ENCODE results near the gene CCDC18.
"Not testable (repeated sequence)": the region's sequence is repeated elsewhere in the genome, so short reads cannot be mapped to it uniquely, and the experiment has no call there.

The CCDC18 gene

DNA sequence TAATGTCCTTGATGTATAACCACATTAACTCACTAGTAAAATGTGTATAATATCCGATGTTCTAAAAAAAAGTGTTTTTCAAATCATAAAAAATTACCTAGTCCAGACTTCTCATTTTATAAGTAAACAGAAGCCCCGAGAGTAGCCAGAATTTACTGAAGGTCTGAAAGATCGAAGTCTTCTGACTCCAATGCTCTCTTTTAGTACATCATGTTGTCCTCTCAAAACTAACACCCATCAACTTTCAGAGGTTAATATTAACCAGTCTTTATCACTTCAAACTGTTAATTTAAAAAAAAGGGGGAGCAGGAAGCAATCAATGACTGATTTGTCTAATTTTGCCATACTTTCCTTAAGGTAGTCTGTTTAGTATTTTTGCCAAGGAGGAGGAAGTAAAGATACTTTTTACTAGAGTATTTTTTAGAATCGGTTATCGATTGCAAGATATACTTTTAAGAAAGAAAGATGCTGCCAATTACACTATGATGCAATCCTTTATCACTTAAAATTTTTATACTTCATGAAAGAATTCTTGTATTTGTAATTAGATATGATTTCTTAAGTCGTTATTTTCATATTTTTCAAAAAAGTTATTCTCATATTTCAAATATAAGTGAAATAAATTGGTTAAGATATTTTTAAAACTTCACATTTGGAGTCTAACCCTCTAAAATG lies 25.5 kb downstream of the CCDC18 start:
- no peaks in the 10 kb centered on the region for H3K4me1 ChIP-seq (ENCODE audit: control insufficient read depth, insufficient read depth, low read length)
- H3K4me2 ChIP-seq (ENCODE audit: low read length): no peak overlapping the region
- H3K9me3 ChIP-seq (replicated peaks; ENCODE audit: low read length): no peaks in the 10 kb centered on the region
- no peak overlapping the region for H3K9ac ChIP-seq (ENCODE audit: low read depth, low read length)
- H3K4me3 ChIP-seq (ENCODE audit: low read length): no peak overlapping the region
- no peaks in the 10 kb centered on the region for H3K27me3 ChIP-seq (ENCODE audit: control insufficient read depth, insufficient read depth, low read length)
- peaks cover 10% of the 10 kb centered on the region for H3K36me3 ChIP-seq (ENCODE audit: insufficient read depth, low read length)

DNA sequence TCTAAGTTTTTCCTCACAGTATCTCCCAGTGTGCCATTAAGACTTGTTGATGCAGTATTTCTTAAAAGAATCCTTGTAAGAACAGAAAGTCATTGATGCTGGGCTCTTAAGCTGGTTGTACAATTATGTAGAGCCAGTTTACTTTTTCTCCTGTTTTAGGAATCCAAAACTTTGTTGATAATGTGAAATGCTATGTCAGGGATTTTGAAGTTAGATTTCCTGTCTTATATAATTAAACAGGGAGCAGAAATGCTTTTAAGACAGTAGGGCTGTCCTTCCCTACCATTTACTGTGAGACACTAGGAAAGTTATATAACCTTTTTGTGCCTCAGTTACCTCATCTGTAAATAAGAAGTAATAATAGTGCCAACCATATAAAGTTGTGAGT lies 26.0 kb downstream of the CCDC18 start:
- H3K4me3 ChIP-seq (ENCODE audit: low read length): no peak overlapping the region
- H3K9ac ChIP-seq (ENCODE audit: low read depth, low read length): no peak overlapping the region
- H3K4me1 ChIP-seq (ENCODE audit: control insufficient read depth, insufficient read depth, low read length): no peaks in the 10 kb centered on the region
- H3K4me2 ChIP-seq (ENCODE audit: low read length): no peak overlapping the region
- H3K27me3 ChIP-seq (ENCODE audit: control insufficient read depth, insufficient read depth, low read length): no peaks in the 10 kb centered on the region
- no peaks in the 10 kb centered on the region for H3K9me3 ChIP-seq (replicated peaks; ENCODE audit: low read length)
- H3K36me3 ChIP-seq (ENCODE audit: insufficient read depth, low read length): peaks cover 10% of the 10 kb centered on the region

DNA sequence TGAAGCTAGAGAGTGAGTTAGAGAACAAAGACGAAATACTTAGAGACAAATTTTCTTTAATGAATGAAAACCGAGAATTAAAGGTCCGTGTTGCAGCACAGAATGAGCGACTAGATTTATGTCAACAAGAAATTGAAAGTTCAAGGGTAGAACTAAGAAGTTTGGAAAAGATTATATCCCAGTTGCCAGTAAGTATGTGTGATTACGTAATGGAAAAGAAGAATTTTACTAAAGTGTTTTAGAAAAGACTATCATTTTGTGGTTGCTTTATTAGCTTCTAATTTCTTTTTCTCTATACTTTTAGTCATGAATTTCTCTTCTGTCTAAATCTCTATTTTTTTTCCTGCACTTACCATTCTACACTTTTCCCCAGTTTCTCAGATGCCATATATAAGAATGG lies 26.7 kb downstream of the CCDC18 start:
- H3K4me3 ChIP-seq (ENCODE audit: low read length): no peak overlapping the region
- H3K9me3 ChIP-seq (replicated peaks; ENCODE audit: low read length): no peaks in the 10 kb centered on the region

DNA sequence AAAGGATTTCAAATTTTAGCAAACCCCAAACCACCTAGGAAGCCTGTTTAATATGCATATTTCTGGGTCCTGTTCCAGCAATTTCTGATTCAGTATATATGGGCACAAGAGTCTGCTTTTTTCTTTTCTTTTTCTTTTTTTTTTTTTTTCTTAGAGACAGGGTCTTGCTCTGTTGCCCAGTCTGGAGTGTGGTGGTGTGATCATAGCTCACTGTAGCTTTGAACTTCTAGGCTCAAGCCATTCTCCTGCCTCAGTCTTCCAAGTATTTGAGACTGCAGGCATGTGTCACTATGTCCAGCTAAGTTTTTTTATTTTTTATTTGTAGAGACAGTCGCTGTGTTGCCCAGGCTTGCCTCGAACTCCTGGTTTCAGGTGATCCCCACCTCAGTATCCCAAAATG lies 34.8 kb downstream of the CCDC18 start:
- no peak overlapping the region for H3K4me2 ChIP-seq (ENCODE audit: low read length)
- H3K36me3 ChIP-seq (ENCODE audit: insufficient read depth, low read length): peaks cover 27% of the 10 kb centered on the region
- H3K9me3 ChIP-seq (replicated peaks; ENCODE audit: low read length): no peaks in the 10 kb centered on the region
- no peak overlapping the region for H3K4me3 ChIP-seq (ENCODE audit: low read length)
- no peaks in the 10 kb centered on the region for H3K4me1 ChIP-seq (ENCODE audit: control insufficient read depth, insufficient read depth, low read length)
- H3K9ac ChIP-seq (ENCODE audit: low read depth, low read length): no peak overlapping the region
- no peaks in the 10 kb centered on the region for H3K27me3 ChIP-seq (ENCODE audit: control insufficient read depth, insufficient read depth, low read length)

More for the DNA sequence above, 26.7 kb downstream of the CCDC18 start:
- H3K4me2 ChIP-seq (ENCODE audit: low read length): no peak overlapping the region
- no peak overlapping the region for H3K9ac ChIP-seq (ENCODE audit: low read depth, low read length)
- no peaks in the 10 kb centered on the region for H3K4me1 ChIP-seq (ENCODE audit: control insufficient read depth, insufficient read depth, low read length)
- peaks cover 10% of the 10 kb centered on the region for H3K36me3 ChIP-seq (ENCODE audit: insufficient read depth, low read length)
- H3K27me3 ChIP-seq (ENCODE audit: control insufficient read depth, insufficient read depth, low read length): no peaks in the 10 kb centered on the region

DNA sequence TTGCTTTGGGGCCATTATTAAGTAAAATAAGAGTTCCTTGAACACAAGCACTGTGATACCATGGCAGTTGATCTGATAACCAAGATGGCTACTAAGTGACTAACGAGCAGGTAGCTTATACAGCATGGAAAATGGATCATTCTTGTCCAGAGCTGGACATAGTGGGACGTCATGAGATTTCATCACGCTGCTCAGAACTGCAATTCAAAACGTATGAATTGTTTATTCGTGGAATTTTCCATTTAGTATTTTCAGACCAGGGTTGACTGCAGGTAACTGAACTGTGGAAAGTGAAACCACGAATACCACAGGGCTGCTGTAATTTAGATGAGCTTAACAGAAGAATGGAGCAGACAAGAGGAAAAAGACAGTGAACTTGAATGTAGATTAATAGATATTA lies 38.9 kb downstream of the CCDC18 start:
- Histone ChIP-seq H3K4me3 (ENCODE audit: low read length) (no peak overlapping the region), H3K27me3 (ENCODE audit: control insufficient read depth, insufficient read depth, low read length) (no peaks in the 10 kb centered on the region), H3K4me2 (ENCODE audit: low read length) (no peak overlapping the region), H3K9me3 (replicated peaks; ENCODE audit: low read length) (no peaks in the 10 kb centered on the region), H3K36me3 (ENCODE audit: insufficient read depth, low read length) (peaks cover 33% of the 10 kb centered on the region), H3K4me1 (ENCODE audit: control insufficient read depth, insufficient read depth, low read length) (no peaks in the 10 kb centered on the region), H3K9ac (ENCODE audit: low read depth, low read length) (no peak overlapping the region)

DNA sequence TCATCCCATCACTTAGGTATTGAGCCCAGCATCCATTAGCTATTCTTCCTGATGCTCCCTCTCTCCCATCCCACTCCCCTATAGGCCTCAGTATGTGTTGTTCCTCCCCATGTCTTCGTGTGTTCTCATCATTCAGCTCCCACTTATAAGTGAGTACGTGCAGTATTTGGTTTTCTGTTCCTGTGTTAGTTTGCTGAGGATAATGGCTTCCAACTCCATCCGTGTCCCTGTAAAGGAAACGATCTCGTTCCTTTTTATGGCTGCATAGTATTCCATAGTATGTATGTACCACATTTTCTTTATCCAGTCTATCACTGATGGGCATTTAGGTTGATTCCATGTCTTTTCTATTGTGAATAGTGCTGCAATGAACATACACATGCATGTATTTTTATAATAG lies 40.2 kb downstream of the CCDC18 start:
- H3K4me1 ChIP-seq (ENCODE audit: control insufficient read depth, insufficient read depth, low read length); H3K4me3 ChIP-seq (ENCODE audit: low read length); H3K27me3 ChIP-seq (ENCODE audit: control insufficient read depth, insufficient read depth, low read length); H3K9me3 ChIP-seq (replicated peaks; ENCODE audit: low read length); H3K4me2 ChIP-seq (ENCODE audit: low read length); H3K9ac ChIP-seq (ENCODE audit: low read depth, low read length): not testable (repeated sequence)
- peaks cover 24% of the 10 kb centered on the region for H3K36me3 ChIP-seq (ENCODE audit: insufficient read depth, low read length)

DNA sequence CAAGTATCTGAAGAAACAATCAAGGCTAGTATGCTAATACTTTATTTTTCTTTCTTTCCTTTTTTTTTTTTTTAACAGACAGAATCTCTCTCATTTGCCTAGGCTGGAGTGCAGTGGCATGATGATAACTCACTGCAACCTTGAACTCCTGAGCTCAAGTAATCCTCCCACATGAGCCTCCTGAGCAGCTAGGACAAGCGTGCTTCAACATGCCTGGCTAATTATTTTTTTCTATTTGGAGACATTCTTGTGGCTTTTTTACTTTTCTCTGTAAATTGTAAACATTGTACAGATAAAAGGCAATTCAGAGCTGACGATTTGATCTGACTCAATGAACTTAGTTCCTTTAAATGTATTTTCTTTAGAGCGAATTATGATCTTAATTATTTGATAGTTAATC lies 41.4 kb downstream of the CCDC18 start:
- Histone ChIP-seq H3K9me3 (replicated peaks; ENCODE audit: low read length) (no peaks in the 10 kb centered on the region), H3K4me1 (ENCODE audit: control insufficient read depth, insufficient read depth, low read length) (no peaks in the 10 kb centered on the region), H3K9ac (ENCODE audit: low read depth, low read length) (no peak overlapping the region), H3K4me3 (ENCODE audit: low read length) (no peak overlapping the region), H3K4me2 (ENCODE audit: low read length) (no peak overlapping the region), H3K36me3 (ENCODE audit: insufficient read depth, low read length) (peaks cover 23% of the 10 kb centered on the region), H3K27me3 (ENCODE audit: control insufficient read depth, insufficient read depth, low read length) (no peaks in the 10 kb centered on the region)

DNA sequence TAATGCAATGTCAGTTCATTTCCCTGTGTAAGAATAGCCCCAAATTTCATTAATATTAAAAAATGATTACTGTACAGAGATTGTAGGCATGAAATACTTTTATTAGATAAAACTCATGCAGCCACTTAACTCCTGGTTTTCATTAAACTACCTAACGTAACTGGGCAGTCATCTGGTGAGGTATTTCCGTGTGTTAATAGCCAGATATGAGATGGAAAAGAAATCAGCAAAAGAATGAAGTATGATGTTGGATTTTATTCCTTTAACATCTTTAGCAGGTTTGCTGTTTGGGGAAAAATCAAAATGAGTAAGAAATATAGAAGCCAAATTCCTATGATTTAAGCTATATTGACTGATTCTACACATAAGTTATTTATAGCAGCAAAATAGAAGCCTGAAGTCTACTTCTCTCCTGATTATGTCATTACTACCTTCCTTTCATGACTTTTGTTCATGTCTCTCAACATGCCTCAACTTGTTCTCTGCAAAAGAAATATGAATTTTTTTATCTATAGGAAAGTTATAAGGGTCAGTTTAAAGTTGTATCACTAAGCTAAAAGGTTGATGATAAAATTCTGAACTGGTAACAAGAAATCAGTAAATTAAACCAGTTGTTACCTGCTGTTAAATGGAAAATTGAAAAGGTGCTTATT lies 42.6 kb downstream of the CCDC18 start:
- Histone ChIP-seq H3K9ac (ENCODE audit: low read depth, low read length) (no peak overlapping the region), H3K36me3 (ENCODE audit: insufficient read depth, low read length) (peaks cover 19% of the 10 kb centered on the region), H3K27me3 (ENCODE audit: control insufficient read depth, insufficient read depth, low read length) (no peaks in the 10 kb centered on the region), H3K9me3 (replicated peaks; ENCODE audit: low read length) (no peaks in the 10 kb centered on the region), H3K4me3 (ENCODE audit: low read length) (no peak overlapping the region), H3K4me1 (ENCODE audit: control insufficient read depth, insufficient read depth, low read length) (no peaks in the 10 kb centered on the region), H3K4me2 (ENCODE audit: low read length) (no peak overlapping the region)

DNA sequence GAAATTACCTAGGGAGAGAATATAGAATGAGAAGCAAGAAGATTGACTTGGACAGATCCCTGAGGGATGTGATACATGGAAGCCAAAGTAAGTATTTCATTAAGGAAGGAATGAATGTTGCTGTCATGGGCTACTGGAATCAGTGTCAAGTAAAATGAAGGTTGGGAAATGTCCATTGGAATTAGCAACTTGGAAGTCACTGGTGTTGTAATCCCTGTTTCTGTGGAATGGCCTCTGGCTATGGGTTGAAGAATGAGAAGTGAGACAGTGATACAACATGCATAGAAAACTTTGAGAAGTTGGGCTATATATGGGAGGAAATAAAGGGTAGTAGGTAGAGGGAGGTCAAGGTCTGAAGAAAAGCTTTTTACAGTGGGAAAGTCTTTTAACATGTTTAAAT lies 54.7 kb downstream of the CCDC18 start:
- no peaks in the 10 kb centered on the region for H3K4me1 ChIP-seq (ENCODE audit: control insufficient read depth, insufficient read depth, low read length)
- H3K9ac ChIP-seq (ENCODE audit: low read depth, low read length): no peak overlapping the region
- H3K27me3 ChIP-seq (ENCODE audit: control insufficient read depth, insufficient read depth, low read length): no peaks in the 10 kb centered on the region
- H3K4me2 ChIP-seq (ENCODE audit: low read length): no peak overlapping the region
- H3K9me3 ChIP-seq (replicated peaks; ENCODE audit: low read length): no peaks in the 10 kb centered on the region
- H3K4me3 ChIP-seq (ENCODE audit: low read length): no peak overlapping the region
- H3K36me3 ChIP-seq (ENCODE audit: insufficient read depth, low read length): peaks cover 7% of the 10 kb centered on the region

DNA sequence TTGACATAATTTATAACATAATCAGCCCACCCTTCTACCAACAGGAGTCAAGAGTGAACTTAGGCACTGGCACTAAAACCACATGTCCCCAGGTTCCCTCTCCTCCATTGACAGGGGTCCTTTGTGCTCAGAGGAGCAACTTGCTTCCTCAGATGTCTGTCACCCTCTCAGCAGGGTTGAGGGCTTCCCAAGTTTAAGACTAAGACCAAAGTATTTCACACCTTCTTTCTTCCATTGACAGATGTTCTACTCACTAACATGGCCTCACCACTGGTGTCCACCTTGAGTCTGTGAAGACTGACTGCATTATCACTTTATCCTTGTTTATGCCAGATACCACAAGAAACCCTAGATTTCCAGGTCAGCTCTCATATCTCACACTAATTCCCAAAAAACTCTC lies 56.5 kb downstream of the CCDC18 start:
- Histone ChIP-seq H3K9me3 (replicated peaks; ENCODE audit: low read length) (no peaks in the 10 kb centered on the region), H3K36me3 (ENCODE audit: insufficient read depth, low read length) (peaks cover 13% of the 10 kb centered on the region), H3K4me3 (ENCODE audit: low read length) (no peak overlapping the region), H3K4me1 (ENCODE audit: control insufficient read depth, insufficient read depth, low read length) (no peaks in the 10 kb centered on the region), H3K4me2 (ENCODE audit: low read length) (no peak overlapping the region), H3K9ac (ENCODE audit: low read depth, low read length) (no peak overlapping the region), H3K27me3 (ENCODE audit: control insufficient read depth, insufficient read depth, low read length) (no peaks in the 10 kb centered on the region)

DNA sequence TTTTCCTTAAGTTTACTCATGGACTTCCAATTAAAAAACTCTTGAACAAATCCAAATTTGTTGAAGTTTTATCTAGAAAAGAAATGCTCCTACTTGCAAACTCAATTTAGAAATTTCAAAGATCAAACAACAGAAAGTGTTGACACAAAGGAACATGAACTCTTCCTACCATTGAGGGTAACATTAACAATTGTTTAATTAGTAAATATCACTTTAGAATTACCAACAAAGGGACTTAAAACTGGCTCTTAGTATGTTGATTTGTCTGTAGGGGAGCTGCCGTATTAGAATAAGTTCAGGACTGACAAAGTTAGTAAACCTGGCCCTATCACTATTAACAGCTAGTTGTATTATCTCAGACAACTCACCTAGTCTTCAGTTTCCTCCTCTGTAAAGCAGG lies 57.9 kb downstream of the CCDC18 start:
- Histone ChIP-seq H3K27me3 (ENCODE audit: control insufficient read depth, insufficient read depth, low read length) (no peaks in the 10 kb centered on the region), H3K9ac (ENCODE audit: low read depth, low read length) (no peak overlapping the region), H3K4me3 (ENCODE audit: low read length) (no peak overlapping the region), H3K4me1 (ENCODE audit: control insufficient read depth, insufficient read depth, low read length) (no peaks in the 10 kb centered on the region), H3K36me3 (ENCODE audit: insufficient read depth, low read length) (peaks cover 25% of the 10 kb centered on the region), H3K9me3 (replicated peaks; ENCODE audit: low read length) (no peaks in the 10 kb centered on the region), H3K4me2 (ENCODE audit: low read length) (no peak overlapping the region)

DNA sequence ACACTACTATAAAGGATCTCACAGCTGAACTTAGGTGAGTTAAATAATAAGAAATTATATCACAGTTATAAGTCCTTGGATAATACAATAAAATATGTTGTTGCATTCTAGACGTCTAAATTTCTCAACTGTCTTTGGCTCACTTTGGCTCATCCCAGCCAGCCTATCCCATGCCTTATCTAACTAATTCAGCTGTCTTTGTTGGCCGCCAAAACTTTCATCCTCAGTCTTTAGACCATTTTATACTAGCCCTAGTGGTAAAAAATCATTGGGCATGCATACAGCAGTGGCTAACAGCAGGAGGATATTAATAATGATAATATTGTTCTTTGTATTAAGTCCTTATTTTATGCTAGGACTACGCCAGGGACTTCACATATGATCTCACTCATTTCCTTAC lies 59.3 kb downstream of the CCDC18 start:
- Histone ChIP-seq H3K27me3 (ENCODE audit: control insufficient read depth, insufficient read depth, low read length) (no peaks in the 10 kb centered on the region), H3K9me3 (replicated peaks; ENCODE audit: low read length) (no peaks in the 10 kb centered on the region), H3K4me2 (ENCODE audit: low read length) (no peak overlapping the region), H3K4me1 (ENCODE audit: control insufficient read depth, insufficient read depth, low read length) (no peaks in the 10 kb centered on the region), H3K36me3 (ENCODE audit: insufficient read depth, low read length) (peaks cover 26% of the 10 kb centered on the region), H3K9ac (ENCODE audit: low read depth, low read length) (no peak overlapping the region), H3K4me3 (ENCODE audit: low read length) (no peak overlapping the region)
